ENCODE data around the gene SLC6A11. TPM values are rescaled to one million over a fixed set of nuclear protein-coding genes. Genes with fewer than 3 reads are reported as not detected.

SLC6A11 gene
- total and polyA plus RNA-seq, 12 donors, result 0.05 TPM; not detected in 11

- H3K4me3 ChIP-seq, result no peak overlapping the region
- H3K9me3 ChIP-seq, result peaks cover 0 to 9% (median 0%) of the 10 kb centered on the region in 11 donors
- intact Hi-C loops (cut with DNase I), result no loop called here
- H3K27me3 ChIP-seq, result peaks cover 0 to 17% (median 0%) of the 10 kb centered on the region in 7 donors
- peaks cover 0 to 3% (median 0%) of the 10 kb centered on the region in 9 donors for H3K4me1 ChIP-seq
- TF ChIP-seq CTCF (IDR thresholded peaks at IDR 0.05), result no peak
- DNase-seq, result no peak
- no peak overlapping the region for H3K27ac ChIP-seq
- no peak for ATAC-seq
- 90 to 94% methylated on average over 17 of the region's 17 CpGs for WGBS, 2 donors
- H3K36me3 ChIP-seq, result no peaks in the 10 kb centered on the region
These were observed 113.0 kb downstream of the SLC6A11 start for GRCh38 chr3:10928961-10929471.

GRCh38 chr3:10929978-10930665, 114.1 kb downstream of the SLC6A11 start:
- TF ChIP-seq CTCF (IDR thresholded peaks at IDR 0.05), result no peak
- H3K4me3 ChIP-seq, result no peak overlapping the region
- H3K36me3 ChIP-seq, result no peaks in the 10 kb centered on the region
- H3K27me3 ChIP-seq, result peaks cover 0 to 17% (median 0%) of the 10 kb centered on the region in 7 donors
- H3K4me1 ChIP-seq, result peaks cover 0 to 3% (median 0%) of the 10 kb centered on the region in 9 donors
- intact Hi-C loops (cut with DNase I), result no loop called here
- ATAC-seq, result no peak
- H3K27ac ChIP-seq, result no peak overlapping the region
- H3K9me3 ChIP-seq, result no peaks in the 10 kb centered on the region
- WGBS, 2 donors, result 85 to 92% methylated on average over 9 of the region's 9 CpGs
- no peak for DNase-seq

GRCh38 chr3:10930666-10931040, 114.6 kb downstream of the SLC6A11 start:
- DNase-seq, result no peak
- no peak for ATAC-seq
- H3K4me1 ChIP-seq, result peaks cover 0 to 3% (median 0%) of the 10 kb centered on the region in 9 donors
- H3K27ac ChIP-seq, result no peak overlapping the region
- H3K4me3 ChIP-seq, result no peak overlapping the region
- intact Hi-C loops (cut with DNase I), result no loop called here
- peaks cover 0 to 17% (median 0%) of the 10 kb centered on the region in 7 donors for H3K27me3 ChIP-seq
- H3K9me3 ChIP-seq, result no peaks in the 10 kb centered on the region
- TF ChIP-seq CTCF (IDR thresholded peaks at IDR 0.05), result no peak
- no peaks in the 10 kb centered on the region for H3K36me3 ChIP-seq
- 78 to 81% methylated on average over 8 of the region's 8 CpGs for WGBS, 2 donors

- H3K4me3 ChIP-seq, result no peak overlapping the region
- H3K27me3 ChIP-seq, result peaks cover 0 to 21% (median 7%) of the 10 kb centered on the region in 7 donors
- ATAC-seq (no peak), DNase-seq (no peak)
- no peaks in the 10 kb centered on the region for H3K36me3 ChIP-seq
- peaks cover 0 to 3% (median 0%) of the 10 kb centered on the region in 9 donors for H3K4me1 ChIP-seq
- intact Hi-C loops (cut with DNase I), result no loop called here
- WGBS, 2 donors, result 68 to 81% methylated on average over 7 of the region's 7 CpGs
- H3K9me3 ChIP-seq, result no peaks in the 10 kb centered on the region
- H3K27ac ChIP-seq, result no peak overlapping the region
- TF ChIP-seq CTCF (IDR thresholded peaks at IDR 0.05), result no peak
These were observed 116.6 kb downstream of the SLC6A11 start for GRCh38 chr3:10932596-10932995.
